HepG2 (cell line): ENCODE results near the gene PLA2G4A. TPM values are rescaled to one million over a fixed set of nuclear protein-coding genes. Genes with fewer than 3 reads are reported as not detected.
A peak's percentile ranks its signal among the peaks of the same experiment; 100 is the strongest.

Experiments
- ATAC-seq: fragments of 200-7000 bp; cut with Tn5 transposase; 3 replicates; pipeline ENCODE4 v1.9.1; 2020; ENCODE audit warnings: mild to moderate bottlenecking, moderate library complexity
- BruUV-seq: library from RNA; stranded (reverse); fragments of 400-500 nt; replicated peaks from 2 replicates; lab custom pipeline; 2021; lab: Mats Ljungman, UMichigan
- CTCF ChIA-PET: fragments of 300-600 bp; formaldehyde crosslinking; extraction: SDS; loops from one replicate; lab custom pipeline; 2021; ENCODE audit warnings: low total read pairs, inconsistent platforms, low intra/inter-chr PET ratio; lab: Yijun Ruan, JAX
- POLR2A ChIA-PET: fragments of 350-600 bp; sonication (Branson Sonifier 250); formaldehyde crosslinking; loops from one replicate; lab custom pipeline; 2020; ENCODE audit warnings: antibody characterized with exemption, inconsistent platforms; lab: Yijun Ruan, JAX
- DNase-seq: peaks from one replicate; pipeline ENCODE4 v3.0.0-alpha.2; 2015; ENCODE audit warnings: low spot score
- FAIRE-seq: peaks from 3 replicates; lab custom pipeline; 2011; peaks lifted over from hg19 to GRCh38; lab: Jason Lieb, UNC
- H2AFZ ChIP-seq: one replicate; pipeline ENCODE4 v1.6.1; 2011; ENCODE audit warnings: low read length, inconsistent platforms
- H3K27ac ChIP-seq: fragments of 300-600 bp; 3 replicates; pipeline ENCODE4 v1.8.0; 2011; ENCODE audit warnings: mixed run types, mild to moderate bottlenecking, mixed read lengths, low read length, inconsistent platforms; ENCODE audit not compliant: insufficient read depth; ENCODE audit errors: extremely low read length
- H3K27me3 ChIP-seq, 2 experiments: fragments of 200-600 bp in 1 of 2; 2 replicates in 1 of 2; 3 replicates in 1 of 2; pipeline versions ENCODE4 v1.6.0 to v1.8.0; 2011; ENCODE audit warnings: low read length in 2 of 2, mild to moderate bottlenecking in 2 of 2, moderate library complexity in 2 of 2, inconsistent platforms in 1 of 2; ENCODE audit not compliant: insufficient read depth in 2 of 2, control insufficient read depth in 1 of 2
- H3K36me3 ChIP-seq, 2 experiments: fragments of 200-600 bp in 1 of 2; replicated peaks in 1 of 2; 2 replicates in 1 of 2; 3 replicates in 1 of 2; pipeline versions ENCODE4 v1.5.1 to v1.8.0; 2011; ENCODE audit warnings: low read length in 2 of 2, inconsistent platforms in 1 of 2; ENCODE audit not compliant: insufficient read depth in 2 of 2, control insufficient read depth in 1 of 2
- H3K4me1 ChIP-seq: 2 replicates; pipeline ENCODE4 v1.5.1; 2012; ENCODE audit warnings: low read length, inconsistent platforms; ENCODE audit not compliant: insufficient read depth
- H3K4me2 ChIP-seq: 2 replicates; pipeline ENCODE4 v1.6.0; 2011; ENCODE audit warnings: low read depth, low read length, inconsistent platforms
- H3K4me3 ChIP-seq, 3 experiments: fragments of 200-600 bp in 1 of 3; sonication (generic), shearing (Covaris generic) in 1 of 3; replicated peaks in 1 of 3; 2 replicates each; pipeline ENCODE4 v1.5.1; 2011 to 2016; ENCODE audit warnings: low read length in 3 of 3, inconsistent platforms in 2 of 3, low read depth in 2 of 3, mild to moderate bottlenecking in 2 of 3, control low read depth in 1 of 3, mixed read lengths in 1 of 3; ENCODE audit not compliant: insufficient read depth in 1 of 3
- H3K79me2 ChIP-seq: one replicate; pipeline ENCODE4 v1.6.1; 2011; ENCODE audit warnings: low read length, inconsistent platforms; ENCODE audit not compliant: insufficient read depth
- H3K9ac ChIP-seq: 2 replicates; pipeline ENCODE4 v1.6.0; 2011; ENCODE audit warnings: mild to moderate bottlenecking, low read depth, low read length, inconsistent platforms; ENCODE audit not compliant: insufficient read depth
- H3K9me3 ChIP-seq: 2 replicates; pipeline ENCODE4 v1.5.1; 2012; ENCODE audit warnings: mild to moderate bottlenecking, low read length
- H4K20me1 ChIP-seq: 2 replicates; pipeline ENCODE4 v1.6.0; 2011; ENCODE audit warnings: inconsistent platforms, mild to moderate bottlenecking, low read length, moderate library complexity; ENCODE audit not compliant: insufficient read depth
- ATF7 ChIP-seq, 2 experiments: fragments of 450-650 bp in 1 of 2; sonication (generic) in 1 of 2; formaldehyde crosslinking in 1 of 2; IDR thresholded peaks; 2 replicates each; pipeline versions ENCODE4 v1.4.0 to v1.6.1; 2016 to 2020; ENCODE audit warnings: antibody characterized with exemption in 1 of 2, mild to moderate bottlenecking in 1 of 2, missing genetic modification reagents in 1 of 2
- CC2D1A ChIP-seq: sonication (generic); formaldehyde crosslinking; IDR thresholded peaks from 2 replicates; pipeline ENCODE4 v1.8.1; 2023; ENCODE audit warnings: mild to moderate bottlenecking, missing genetic modification reagents
- KDM2A ChIP-seq: sonication (generic); formaldehyde crosslinking; IDR thresholded peaks from 2 replicates; pipeline ENCODE4 v1.4.0; 2020; ENCODE audit warnings: low read depth, missing genetic modification reagents, borderline replicate concordance
- RCOR2 ChIP-seq: IDR thresholded peaks from 2 replicates; pipeline ENCODE4 v1.6.1; 2016; ENCODE audit warnings: missing biosample characterization, missing genetic modification reagents
- THAP11 ChIP-seq: IDR thresholded peaks from 2 replicates; pipeline ENCODE4 v1.6.1; 2016; ENCODE audit warnings: missing biosample characterization, missing genetic modification reagents
- WGBS: methylation state at CpG from one replicate; pipeline ENCODE4 v1.1.6; 2017; ENCODE audit warnings: low lambda C conversion rate; 5-methylcytosine and 5-hydroxymethylcytosine counted together
- in situ Hi-C: cut with HindIII; loops from 2 replicates; pipeline ENCODE4 v1.10.0; 2017; ENCODE audit warnings: low pct_unique_long_range_greater_than_20kb; ENCODE audit not compliant: extremely low pct_ligation_motif_present
- intact Hi-C: fragments of 100-400 bp; cut with micrococcal nuclease; formaldehyde crosslinking; loops from one replicate; pipeline ENCODE4 v1.10.0; 2022; ENCODE audit not compliant: unreplicated experiment
- polyA plus RNA-seq, 8 experiments: library from polyadenylated mRNA; depleted of rRNA in 3 of 8; stranded (reverse) in 7 of 8; unstranded in 1 of 8; fragments of >200 nt; fragmentation: Illumina TruSeq in 4 of 8; extraction: Trizol in 4 of 8; gene quantifications; 2 replicates each; pipeline versions ENCODE4 v1.2.1 to v1.2.3, GENCODE V29; 2011 to 2016; ENCODE audit warnings: low read depth in 4 of 8, missing spikeins in 1 of 8, mixed read lengths in 1 of 8; ENCODE audit not compliant: insufficient read depth in 1 of 8
- total RNA-seq, 5 experiments: library from RNA; depleted of rRNA; stranded (reverse); fragments of >200 nt; fragmentation: Illumina TruSeq; extraction: Trizol; gene quantifications; 2 replicates each; pipeline ENCODE4 v1.2.3, GENCODE V29; 2016; ENCODE audit warnings: low read depth in 1 of 5
- TF ChIP-seq, protein P1 (sequence below): IDR thresholded peaks from 2 replicates; pipeline ENCODE4 v1.6.1; 2016; ENCODE audit warnings: low read depth, borderline replicate concordance

PLA2G4A gene
- total and polyA plus RNA-seq, 2 of the 13 experiments (the other 11 are each of a cell fraction or from before 2014, with no cell fraction given), result not detected

DNA sequence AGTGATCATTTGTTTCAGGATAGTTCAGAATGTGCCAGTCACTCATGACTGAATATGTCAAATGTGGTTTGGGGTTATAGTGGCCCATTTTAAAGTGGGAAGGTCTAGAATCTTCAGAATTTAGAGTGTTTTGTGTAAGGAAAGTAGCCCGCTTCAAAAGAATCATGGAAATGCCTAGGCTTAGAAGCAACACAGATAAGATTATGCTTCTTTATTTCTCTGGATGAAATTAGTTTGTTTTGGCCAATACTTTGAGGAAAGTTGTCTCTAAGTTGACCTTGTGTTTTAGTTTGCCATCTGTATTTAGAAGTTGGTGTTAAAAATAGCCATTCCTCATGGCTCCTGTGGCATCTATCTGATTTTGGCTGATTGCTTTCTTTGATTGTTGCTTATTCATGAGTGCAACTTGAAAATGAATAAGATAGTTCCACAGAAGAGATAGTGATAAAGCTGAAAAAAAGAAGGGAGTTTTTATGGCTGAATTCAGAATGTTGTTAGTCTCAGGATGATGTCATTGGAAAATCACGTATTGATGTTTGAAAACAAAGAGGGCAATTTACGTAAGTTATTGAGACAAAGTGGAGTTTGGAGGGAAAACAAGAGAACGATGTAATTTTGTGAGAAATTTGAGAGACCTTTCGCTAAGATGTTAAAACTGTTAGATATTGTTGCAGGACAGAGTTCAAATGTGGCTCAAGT is 71.9 kb downstream of the PLA2G4A start:
- POLR2A ChIA-PET, result no interaction called here
- no peak overlapping the region for H2AFZ ChIP-seq
- 24% methylated on average over 5 of the region's 5 CpGs for WGBS

GRCh38 chr1:186901631-186902030 is 72.9 kb downstream of the PLA2G4A start:
- intact Hi-C loops, result no loop called here
- POLR2A ChIA-PET, result no interaction called here
- Histone ChIP-seq H3K4me2 (no peak overlapping the region), H3K4me3 (no peak overlapping the region), H2AFZ (no peak overlapping the region), H3K79me2 (no peaks in the 10 kb centered on the region), H3K27me3 (no peaks in the 10 kb centered on the region; a peak in 1 of 5 replicates), H3K4me1 (no peaks in the 10 kb centered on the region), H3K9me3 (no peaks in the 10 kb centered on the region), H4K20me1 (no peaks in the 10 kb centered on the region), H3K9ac (no peak overlapping the region), H3K36me3 (no peaks in the 10 kb centered on the region), H3K27ac (no peak overlapping the region)
- FAIRE-seq (no peak), ATAC-seq (no peak), DNase-seq (no peak)
- CTCF ChIA-PET, result no interaction called here
- no peak for TF ChIP-seq THAP11 (CRISPR knock-in tag)
- TF ChIP-seq KDM2A, result no peak
- in situ Hi-C loops, result no loop called here
- no TSS peak for BruUV-seq

More for the DNA sequence above, 71.9 kb downstream of the PLA2G4A start:
- Histone ChIP-seq H3K9ac (no peak overlapping the region), H3K4me2 (no peak overlapping the region), H3K9me3 (no peaks in the 10 kb centered on the region), H3K4me3 (no peak overlapping the region), H3K27ac (no peak overlapping the region), H3K36me3 (no peaks in the 10 kb centered on the region), H3K27me3 (no peaks in the 10 kb centered on the region; a peak in 1 of 5 replicates)
- FAIRE-seq, result no peak
- intact Hi-C loops, result no loop called here
- no peak for ATAC-seq
- DNase-seq, result no peak
- in situ Hi-C loops, result no loop called here
- TF ChIP-seq CC2D1A, result no peak
- TF ChIP-seq, protein P1, sequence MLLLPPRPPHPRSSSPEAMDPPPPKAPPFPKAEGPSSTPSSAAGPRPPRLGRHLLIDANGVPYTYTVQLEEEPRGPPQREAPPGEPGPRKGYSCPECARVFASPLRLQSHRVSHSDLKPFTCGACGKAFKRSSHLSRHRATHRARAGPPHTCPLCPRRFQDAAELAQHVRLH, result no peak
- TF ChIP-seq ATF7 (IDR thresholded peaks at IDR 0.05), result peak; percentile 59
- TF ChIP-seq ATF7 (CRISPR knock-in tag; IDR thresholded peaks at IDR 0.05), result no peak
- TF ChIP-seq RCOR2 (CRISPR knock-in tag), result no peak
- TF ChIP-seq, all 625 proteins: peak for 1
- H3K79me2 ChIP-seq, result no peaks in the 10 kb centered on the region
- no TSS peak for BruUV-seq
- no peaks in the 10 kb centered on the region for H4K20me1 ChIP-seq
- no peaks in the 10 kb centered on the region for H3K4me1 ChIP-seq
- CTCF ChIA-PET, result no interaction called here
